ENCODE data around the gene RAB11B.
"Not testable (repeated sequence)": the region's sequence is repeated elsewhere in the genome, so short reads cannot be mapped to it uniquely, and the experiment has no call there.

Gene RAB11B

DNA sequence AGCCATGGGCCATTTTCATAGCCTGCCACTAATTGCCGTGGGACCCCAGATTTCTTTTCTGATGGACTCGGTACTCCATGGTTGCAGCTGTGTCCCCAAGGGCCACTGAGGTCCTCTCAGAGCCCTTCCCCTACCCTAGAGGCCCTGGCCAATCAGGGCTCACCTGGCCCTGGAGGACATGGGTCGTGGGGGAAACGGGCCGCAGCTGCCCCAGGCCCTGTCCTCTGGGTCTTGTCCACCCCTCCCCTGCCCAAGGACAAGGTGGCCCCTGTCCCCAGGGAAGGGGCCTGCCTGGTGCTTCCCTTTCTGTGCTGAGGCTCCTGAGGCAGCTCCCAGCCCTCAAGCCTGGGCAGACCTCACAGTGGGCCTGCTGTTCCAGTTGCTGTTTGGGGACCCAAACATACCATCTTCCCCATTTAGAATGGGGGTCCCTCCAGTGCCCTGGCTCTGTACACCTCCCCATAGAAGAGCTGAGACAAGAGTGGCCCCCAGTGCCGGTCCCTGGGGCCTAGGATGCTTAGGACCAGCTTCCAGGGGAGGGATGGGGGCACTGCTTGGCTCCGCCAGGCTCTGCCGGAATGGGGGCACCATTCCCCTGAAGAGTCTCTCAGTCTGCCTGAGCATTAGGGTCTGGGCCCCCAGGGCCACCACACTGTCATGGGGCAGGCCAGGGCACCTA is 3.2 kb downstream of the RAB11B start:
- DNase-seq, result peak in 3 of 56 donors; percentile 27 to 47 (median 41)

DNA sequence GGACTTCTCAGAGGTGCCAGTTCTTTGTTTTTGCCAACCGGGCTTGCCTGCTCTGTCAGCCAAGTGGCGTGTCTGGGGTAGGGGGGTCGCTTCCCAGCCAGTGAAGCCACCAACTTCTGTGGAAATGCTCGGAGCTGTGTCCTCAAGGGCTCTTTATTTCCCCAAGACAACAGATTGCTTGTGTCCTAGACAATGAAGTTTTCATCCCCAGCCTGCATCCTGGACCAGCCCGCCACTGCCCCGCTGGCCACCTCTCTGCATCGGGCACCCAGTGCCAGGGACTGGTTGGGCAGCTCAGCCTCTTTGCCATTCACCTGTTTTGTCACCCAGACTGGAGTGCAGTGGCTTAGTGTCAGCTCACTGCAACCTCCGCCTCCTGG is 3.7 kb downstream of the RAB11B start:
- DNase-seq, result peak in 54 of 56 donors; percentile 33 to 92 (median 77)

DNA sequence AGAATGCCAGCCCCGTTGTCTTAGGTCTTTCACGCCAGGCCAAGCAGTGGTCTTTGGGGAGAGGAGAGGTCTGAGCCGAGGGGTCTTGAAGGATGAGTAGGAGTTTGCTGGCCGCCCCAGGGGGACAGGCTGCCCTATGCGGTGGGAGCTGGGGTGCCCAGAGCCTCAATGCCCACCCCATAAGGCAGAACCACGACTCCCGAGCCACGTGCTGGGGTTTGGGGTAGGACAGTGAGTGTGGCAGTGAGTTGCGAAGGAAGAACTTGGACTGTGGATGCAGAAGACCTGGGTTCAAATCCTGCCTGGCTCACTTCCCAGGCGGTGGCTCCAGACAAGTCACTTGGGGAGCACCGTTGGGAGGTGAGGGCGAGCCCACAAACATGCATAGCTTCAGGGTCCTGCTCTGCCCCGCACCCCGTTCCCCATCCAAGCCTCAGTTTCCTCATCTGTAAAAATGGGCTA is 5.5 kb downstream of the RAB11B start:
- DNase-seq, result no peak

DNA sequence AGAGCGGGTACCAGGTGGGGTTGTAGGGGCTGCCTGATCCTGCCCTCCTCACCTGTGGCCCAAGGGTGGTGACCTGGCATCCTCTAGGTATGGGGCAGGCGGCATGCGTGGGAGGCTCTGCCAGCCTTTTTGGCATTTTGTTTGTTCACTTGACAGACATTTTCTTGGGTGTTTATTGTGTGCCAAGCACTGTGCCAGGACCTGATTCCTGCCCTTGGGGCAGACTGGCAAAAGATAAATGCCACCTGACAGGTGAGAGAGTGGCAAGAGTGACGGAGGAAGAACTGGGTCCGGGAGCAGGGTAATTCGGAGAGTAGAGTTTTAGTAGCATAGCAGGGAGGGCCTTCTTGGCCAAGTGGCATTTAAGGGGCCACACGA is 6.0 kb downstream of the RAB11B start:
- DNase-seq, result no peak

DNA sequence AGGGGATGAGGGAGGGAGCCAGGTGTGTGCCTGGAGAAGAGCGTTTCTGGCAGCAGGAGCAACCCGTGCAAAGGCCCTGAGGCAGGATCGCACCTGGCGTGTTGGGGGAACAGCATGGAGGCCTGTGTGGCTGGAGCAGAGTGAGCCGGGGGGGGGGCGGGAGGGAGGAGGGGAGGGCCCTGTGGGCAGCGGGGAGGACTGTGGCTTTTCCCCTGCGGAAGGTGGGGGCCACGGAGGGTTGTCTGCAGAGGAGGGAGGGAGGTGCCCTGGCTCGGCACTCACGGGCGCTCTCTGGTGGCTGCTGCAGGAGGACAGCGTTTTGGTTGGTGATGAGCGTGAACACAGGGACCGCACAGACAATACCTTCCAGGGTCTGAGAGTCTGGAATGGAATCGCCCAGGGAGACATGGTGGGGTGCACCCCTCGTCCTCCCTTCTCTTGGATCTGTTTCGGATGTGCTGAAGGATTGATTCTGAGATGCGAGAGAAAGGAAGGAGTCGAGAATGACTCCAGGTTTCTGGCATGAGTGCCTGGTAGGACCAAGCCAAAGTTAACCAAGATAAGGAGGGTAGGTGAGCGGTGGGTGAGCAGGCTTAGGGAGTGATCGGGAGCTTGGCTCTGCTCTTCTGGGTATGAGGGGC is 6.5 kb downstream of the RAB11B start:
- DNase-seq, result peak in 49 of 56 donors; percentile 2 to 82 (median 49)

DNA sequence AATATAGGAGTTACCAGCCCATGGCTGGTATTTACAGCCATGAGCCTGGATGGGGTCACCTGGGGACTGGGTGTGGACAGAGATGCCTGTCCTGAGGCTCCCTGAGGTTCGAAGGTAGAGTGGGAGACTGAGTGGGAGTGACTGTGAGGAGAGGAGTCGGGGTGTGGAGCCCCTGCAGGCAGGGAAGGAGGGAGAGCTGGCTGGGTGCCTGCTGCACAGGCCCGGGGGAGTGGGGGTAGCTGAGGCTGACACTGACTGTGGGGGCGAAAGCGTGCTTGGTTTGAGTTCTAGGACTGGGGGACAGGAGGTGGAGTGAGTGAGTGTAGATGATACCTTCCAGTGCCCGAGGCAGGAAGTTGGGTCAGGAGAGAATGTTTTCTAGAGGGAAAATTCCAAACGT is 7.1 kb downstream of the RAB11B start:
- peak in 2 of 56 donors; percentile 12 to 16 for DNase-seq

DNA sequence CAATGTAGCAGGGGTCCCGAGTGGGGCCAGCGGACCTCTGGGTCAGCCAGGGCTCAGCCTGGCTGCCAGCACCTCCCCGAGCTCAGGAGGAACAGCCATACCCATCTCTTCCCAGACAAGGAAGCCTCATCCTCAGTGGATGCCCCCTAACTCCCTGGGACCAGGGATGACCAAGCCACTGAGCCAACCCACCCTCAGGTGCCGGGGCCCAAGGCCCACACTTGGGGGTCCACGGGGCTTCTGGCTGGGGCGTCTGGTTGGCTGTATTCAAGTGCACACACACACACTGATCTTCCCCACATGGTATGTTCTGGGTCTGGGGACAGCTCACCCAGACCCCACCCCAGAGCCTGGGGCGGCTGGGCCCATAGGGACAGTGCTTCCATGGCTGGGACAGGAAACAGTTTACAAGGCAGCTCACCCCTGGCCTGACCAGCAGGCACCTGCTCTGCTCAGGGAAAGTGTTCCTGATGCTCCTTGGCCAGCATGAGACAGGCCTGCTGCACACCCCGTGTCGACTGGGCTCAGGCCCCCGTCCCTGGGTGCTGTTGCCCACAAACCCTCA is 7.7 kb downstream of the RAB11B start:
- peak in 1 of 56 donors; percentile 17 for DNase-seq

DNA sequence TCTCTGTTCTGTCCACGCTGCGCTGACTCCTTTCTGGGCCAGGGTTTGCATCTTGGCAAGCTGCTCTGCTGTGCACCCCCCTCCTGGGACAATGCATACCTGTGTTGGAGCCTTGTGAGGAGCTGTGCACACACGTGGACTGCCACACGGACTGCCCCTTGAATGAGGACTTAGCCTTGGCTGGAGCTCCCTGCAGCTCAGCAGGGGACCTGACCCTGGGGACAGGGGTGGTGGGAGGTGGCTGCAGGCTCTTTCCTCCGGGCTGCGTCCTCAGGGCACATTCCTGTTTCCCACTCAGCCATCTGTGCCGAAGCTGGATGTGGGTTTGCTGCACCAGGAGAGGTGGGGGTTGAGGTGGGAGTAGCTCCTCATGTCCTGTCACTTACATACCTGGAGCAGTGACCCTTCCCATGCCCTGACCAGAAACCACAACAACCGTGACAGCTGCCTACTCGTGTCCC is 8.2 kb downstream of the RAB11B start:
- DNase-seq, result peak in 4 of 56 donors; percentile 6 to 31 (median 14)

DNA sequence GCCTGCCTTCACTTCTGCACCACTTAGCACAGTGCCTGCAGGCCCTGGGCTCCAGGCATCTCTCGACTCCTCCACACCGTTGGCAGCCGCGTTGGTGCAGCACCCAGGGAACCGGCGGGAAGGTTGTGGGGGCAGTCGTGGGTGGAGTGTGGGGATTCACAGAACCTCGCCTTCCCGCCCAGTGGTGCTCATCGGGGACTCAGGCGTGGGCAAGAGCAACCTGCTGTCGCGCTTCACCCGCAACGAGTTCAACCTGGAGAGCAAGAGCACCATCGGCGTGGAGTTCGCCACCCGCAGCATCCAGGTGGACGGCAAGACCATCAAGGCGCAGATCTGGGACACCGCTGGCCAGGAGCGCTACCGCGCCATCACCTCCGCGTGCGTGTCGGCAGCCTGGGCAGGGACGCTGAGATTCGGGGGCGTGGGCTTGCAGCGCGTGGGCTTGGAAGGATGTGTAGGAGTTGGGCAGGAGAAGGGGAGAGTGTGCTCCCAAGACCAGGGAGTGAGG is 9.6 kb downstream of the RAB11B start:
- peak in 3 of 56 donors; percentile 10 to 17 (median 16) for DNase-seq

DNA sequence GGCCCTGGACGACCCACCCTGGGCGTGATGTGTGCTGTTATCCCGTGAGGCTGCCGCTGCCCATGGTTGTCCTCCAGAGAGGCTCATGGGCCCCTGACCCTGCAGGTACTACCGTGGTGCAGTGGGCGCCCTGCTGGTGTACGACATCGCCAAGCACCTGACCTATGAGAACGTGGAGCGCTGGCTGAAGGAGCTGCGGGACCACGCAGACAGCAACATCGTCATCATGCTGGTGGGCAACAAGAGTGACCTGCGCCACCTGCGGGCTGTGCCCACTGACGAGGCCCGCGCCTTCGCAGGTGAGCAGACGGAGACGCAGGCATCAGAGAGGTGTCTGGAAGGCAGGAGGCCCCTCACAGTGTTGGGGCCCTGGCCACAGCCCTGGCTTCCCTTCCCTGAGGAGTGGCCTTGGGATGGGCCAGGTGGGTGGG is 11.8 kb downstream of the RAB11B start:
- no peak for DNase-seq

DNA sequence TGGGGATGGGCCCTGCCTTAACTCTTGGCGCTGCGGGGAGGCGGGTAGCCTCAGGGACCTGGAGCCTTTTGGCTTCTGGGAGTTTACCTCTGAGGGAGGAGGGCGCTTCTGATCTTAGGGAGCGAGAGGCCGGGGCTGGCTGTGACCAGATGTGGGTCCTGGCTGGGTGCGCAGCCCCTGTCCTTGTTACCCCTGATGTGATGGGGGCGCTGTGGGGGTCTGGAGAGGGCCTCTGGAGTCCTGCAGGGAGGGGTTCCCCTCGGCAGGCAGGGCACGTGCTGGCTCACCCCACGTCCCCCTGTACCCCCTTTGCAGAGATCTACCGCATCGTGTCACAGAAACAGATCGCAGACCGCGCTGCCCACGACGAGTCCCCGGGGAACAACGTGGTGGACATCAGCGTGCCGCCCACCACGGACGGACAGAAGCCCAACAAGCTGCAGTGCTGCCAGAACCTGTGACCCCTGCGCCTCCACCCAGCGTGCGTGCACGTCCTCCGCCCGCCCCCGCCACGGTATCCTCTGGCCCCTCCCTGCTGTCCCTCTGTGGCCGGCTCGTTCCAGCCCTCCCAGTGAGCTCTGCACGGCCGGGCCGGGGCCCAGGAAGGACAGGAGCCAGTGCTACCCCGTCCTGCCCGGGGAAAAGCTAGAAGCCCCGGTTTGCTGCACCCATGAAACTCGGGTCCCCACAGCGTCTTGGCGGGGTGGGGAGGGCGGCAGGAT is 13.1 kb downstream of the RAB11B start:
- DNase-seq, result no peak

DNA sequence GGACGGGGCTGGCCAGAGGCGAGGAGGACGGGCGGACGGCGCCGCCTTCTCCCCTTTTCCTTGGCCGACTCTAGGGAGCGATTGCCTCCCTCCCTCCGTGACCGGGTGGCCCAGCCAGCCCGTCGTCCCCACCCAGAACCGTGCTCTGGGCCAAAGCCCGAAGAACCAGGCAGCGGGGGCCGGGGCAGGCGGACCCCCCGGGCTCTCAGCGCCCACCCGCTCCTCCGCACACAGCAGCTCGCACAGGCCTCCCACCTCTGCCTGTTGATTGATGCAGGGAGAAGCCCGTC is 13.6 kb downstream of the RAB11B start:
- no peak for DNase-seq

DNA sequence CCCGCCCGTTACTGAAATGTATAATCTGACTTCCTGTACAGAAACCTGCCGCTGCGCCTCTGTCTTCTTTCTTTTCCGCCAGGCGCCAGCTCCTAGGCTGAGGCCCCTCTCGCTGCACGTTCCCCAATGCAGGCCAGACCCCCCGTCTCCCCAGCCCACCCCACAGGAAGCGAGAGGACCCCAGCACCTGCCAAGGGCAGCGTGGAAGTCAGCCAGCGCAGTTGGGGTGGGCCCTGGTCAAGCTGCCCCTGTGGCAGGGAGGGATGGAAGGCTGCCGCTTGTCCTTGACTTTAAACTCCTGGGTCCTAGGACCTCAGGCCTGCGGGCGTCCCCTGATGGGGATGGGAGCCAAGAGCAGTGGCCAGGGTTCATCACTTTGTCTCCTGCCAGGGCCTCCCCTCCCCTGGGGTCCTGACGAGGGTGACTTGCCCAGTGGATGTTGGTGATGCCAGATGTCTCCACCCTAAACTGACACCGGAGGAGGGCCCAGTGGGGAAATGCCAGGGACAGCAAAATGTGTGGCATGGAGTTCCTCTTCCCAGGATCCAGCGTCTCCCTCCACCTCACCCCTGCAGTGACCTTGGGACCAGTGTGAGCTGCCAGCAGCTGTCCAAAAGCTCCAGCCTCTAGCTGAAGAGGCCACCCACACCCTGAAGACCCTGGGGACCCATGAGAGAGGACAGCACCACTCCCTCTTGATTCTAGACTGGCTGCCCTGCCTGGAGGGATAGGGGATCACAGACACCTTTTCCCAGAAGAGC is 14.4 kb downstream of the RAB11B start:
- no peak for DNase-seq

DNA sequence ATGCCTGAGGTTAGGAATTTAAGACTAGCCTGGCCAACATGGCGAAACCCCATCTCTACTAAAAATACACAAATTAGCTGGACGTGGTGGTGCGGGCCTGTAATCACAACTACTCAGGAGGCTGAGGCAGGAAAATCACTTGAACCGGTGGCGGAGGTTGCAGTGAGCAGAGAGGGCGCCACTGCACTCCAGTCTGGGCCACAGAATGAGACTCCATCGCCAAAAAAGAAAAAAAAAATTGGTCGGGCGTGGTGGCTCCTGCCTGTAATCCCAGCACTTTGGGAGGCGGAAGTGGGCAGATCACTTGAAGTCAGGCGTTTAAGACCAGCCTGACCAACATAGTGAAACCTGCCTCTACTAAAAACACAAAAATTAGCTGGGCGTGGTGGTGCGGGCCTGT is 20.6 kb downstream of the RAB11B start:
- DNase-seq, result not testable (repeated sequence)

DNA sequence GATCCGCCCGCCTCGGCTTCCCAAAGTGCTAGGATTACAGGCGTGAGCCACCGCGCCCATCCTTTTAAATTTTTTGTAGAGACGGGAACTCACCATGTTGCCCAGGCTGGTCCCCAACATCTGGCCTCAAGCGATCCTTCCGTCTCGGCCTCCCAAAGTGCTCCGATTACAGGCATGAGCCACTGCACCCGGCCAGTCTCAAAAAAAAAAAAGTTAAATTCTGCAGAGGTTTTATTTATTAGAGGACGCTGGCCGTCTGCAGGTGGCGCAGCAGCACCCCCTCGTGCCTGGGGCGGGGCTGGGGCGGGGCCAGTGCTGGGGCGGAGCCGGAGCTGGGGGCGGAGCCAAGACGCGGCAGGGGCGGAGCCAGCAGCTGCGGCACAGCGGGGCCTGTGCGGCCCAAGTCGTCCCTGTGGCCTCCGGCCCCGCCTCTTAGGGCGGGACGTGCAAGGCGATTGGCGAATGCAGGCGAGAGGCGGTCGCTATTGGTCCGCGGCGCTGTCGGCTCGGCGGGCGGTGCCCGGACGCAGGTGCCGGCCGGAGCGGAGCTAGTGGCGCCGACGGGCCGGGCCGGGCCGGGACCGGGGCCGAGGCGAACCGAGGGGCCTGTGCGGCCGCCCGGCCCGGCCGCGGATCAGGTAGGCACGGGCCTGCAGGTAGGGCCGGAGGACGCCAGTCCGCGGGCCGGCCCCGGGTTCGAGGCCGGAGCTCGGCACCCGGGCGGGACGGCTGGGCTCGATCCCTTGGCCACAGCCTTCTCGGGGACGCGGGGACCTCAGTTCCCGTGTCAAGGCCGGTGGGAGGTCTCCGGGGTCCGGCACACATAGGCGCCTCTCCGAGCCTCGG is 22.8 kb downstream of the RAB11B start, which contains the start of gene MARCHF2:
Gene MARCHF2 (plus strand): TSS at position 523 of the 846 bp plus-strand sequence. CDS start 8,536 bp downstream, outside the sequence.
- DNase-seq, result peak; percentile 38 to 98 (median 94)

DNA sequence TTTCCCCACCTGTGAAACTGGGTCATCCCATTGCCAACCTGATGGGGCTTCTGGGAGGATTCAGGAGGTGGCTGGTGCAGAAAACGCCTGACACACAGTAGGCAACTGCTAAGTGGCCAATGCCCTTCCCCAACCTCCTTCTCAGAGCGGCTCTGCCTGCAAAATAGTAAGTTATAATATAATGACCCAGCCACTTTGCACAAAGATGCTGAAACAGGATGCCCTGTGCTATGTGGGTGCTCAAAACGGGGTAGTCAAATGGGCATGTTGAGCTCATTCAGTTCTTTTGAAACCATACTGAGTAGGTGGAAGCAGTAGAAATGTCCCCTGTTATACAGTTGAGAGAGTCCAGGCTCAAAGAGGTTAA is 23.5 kb downstream of the RAB11B start:
- no peak for DNase-seq

DNA sequence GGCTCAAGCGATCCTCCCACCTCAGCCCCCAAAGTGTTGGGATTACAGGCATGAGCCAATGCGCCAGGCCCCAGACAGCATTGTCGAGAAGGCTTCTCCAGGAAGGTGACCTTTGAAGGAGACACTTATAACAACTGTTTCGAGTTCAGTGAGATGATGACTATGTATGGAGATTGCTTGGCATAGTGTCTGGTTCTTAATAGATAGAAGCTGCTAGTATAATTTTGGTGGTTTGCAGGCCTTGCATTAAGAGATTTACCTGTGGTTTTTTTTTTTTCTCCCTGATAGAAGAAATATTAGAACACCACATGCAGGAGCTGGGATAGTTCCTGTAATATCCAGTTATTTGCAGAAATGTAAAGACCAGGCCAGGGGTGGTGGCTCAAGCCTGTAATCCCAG is 26.6 kb downstream of the RAB11B start:
- no peak for DNase-seq

DNA sequence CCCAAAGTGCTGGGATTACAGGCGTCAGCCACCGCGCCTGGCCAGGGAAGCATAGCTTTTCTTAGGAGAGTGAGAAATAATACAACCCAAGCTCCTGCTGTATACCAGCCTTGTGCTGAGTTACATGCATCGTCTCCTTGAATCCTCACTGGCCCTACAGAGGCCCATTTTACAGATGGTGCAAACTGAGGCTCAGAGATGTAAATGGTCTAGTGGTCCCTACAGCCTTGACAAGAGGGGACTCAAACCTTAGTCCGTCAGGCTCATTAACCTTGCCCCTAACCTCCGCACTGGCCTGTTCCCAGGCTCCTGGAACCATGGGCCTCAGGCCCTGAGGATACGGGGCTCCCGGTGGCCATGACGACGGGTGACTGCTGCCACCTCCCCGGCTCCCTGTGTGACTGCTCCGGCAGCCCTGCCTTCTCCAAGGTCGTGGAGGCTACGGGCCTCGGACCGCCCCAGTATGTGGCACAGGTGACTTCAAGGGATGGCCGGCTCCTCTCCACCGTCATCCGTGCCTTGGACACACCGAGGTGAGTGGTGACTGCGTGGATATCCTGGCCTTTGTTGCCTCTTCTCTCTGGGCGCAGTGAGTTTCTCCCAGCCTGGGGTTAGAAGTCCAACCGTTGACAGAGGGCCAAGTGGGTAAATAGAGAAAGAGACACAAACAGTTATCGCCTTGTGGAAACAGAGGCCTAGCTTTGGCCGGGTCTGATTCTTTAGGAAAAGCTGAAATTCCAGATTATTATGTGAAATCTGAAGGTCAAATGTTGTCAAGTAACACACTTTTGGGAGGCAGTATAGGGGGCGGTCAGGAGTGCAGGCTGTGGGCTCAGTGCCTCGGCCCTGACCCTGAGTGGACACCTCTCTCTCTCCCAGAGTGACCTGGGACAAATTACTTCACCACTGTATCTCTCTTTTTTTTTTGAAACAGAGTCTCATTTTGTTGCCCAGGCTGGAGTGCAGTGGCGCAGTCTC is 31.6 kb downstream of the RAB11B start:
- DNase-seq, result no peak

DNA sequence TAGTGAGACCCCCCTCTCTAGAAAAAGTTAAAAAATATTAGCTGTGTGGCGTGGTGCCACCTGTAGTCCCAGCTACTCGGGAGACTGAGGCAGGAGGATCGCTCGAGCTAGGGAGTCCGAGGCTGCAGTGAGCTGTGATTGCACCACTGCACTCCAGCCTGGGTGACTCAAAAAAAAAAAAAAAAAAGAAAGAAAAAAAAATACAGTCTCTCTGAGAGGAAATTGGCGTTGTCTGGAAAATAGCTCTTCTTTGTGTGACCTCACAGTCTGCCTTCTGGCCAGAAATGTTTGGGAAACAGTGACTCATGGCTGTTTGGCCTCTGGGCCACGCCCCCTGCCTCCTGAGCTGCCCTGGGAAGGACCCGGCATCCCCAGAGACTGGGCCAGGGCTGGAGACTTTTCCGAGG is 33.7 kb downstream of the RAB11B start:
- peak in 10 of 56 donors; percentile 10 to 63 (median 13) for DNase-seq

Measured in nucleus accumbens (tissue), 56 donors.